Measurements from ENCODE around the gene MALRD1. TPM values are rescaled to one million over a fixed set of nuclear protein-coding genes. Genes with fewer than 3 reads are reported as not detected.

MALRD1 gene
- total RNA-seq, 2 donors from 2014 or later = 0.26 to 1.3 TPM

DNA sequence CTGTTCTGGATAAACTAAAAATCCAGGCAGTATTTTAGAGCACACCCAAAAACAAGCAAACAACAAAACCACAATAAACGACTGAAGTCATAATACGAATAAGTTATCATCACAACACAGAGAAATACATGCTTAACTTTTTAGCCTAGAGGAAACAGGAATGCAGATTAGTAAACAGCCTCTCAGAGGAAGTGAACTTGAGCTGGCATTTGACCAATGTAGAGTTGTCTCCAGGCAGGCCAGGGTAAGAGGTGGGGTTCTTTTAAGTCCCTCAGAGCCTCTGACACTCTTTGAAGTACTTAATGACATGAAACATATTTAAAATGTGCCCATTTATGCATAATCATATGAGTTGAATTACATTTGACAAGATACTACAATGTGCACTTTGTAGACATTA is 724.4 kb downstream of the MALRD1 start:
- no peak overlapping the region for H3K27ac ChIP-seq
- TF ChIP-seq, protein P1, sequence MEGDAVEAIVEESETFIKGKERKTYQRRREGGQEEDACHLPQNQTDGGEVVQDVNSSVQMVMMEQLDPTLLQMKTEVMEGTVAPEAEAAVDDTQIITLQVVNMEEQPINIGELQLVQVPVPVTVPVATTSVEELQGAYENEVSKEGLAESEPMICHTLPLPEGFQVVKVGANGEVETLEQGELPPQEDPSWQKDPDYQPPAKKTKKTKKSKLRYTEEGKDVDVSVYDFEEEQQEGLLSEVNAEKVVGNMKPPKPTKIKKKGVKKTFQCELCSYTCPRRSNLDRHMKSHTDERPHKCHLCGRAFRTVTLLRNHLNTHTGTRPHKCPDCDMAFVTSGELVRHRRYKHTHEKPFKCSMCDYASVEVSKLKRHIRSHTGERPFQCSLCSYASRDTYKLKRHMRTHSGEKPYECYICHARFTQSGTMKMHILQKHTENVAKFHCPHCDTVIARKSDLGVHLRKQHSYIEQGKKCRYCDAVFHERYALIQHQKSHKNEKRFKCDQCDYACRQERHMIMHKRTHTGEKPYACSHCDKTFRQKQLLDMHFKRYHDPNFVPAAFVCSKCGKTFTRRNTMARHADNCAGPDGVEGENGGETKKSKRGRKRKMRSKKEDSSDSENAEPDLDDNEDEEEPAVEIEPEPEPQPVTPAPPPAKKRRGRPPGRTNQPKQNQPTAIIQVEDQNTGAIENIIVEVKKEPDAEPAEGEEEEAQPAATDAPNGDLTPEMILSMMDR (IDR thresholded peaks at IDR 0.05) = no peak
- no peak for TF ChIP-seq POLR2A (IDR thresholded peaks at IDR 0.05)
- no peaks in the 10 kb centered on the region for H3K4me1 ChIP-seq
- intact Hi-C loops (cut with DNase I) = no loop called here
- H3K36me3 ChIP-seq (replicated peaks in 1 of 2; ENCODE audit: insufficient read depth in 1 of 2, low read depth in 2 of 2) = no peaks in the 10 kb centered on the region
- no peak overlapping the region for H3K4me3 ChIP-seq
- H3K9me3 ChIP-seq = no peaks in the 10 kb centered on the region
- ATAC-seq (no peak), DNase-seq (no peak)
- 44 to 64% methylated on average over 2 of the region's 2 CpGs for WGBS, 2 donors
- no peaks in the 10 kb centered on the region for H3K27me3 ChIP-seq

DNA sequence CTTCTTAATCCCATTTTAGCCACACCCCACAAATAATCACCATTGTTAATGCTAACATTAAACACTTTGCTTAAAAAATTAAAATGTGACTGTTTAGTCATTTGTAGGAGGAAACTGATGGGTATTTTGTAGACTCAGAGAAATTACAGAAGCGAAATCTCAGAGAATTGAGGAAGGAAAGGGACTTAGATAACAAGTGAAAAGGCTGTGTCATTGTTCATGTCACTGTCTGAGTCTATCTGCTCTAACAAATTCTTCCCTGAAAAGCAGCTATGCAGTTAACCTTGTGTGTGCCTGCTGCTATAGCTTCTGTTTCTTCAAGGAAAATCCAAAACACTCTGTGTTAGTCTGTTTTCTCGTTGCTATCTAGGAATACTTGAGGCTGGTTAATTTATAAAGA is 726.7 kb downstream of the MALRD1 start:
- TF ChIP-seq, protein P1 (IDR thresholded peaks at IDR 0.05) = no peak
- TF ChIP-seq POLR2A (IDR thresholded peaks at IDR 0.05) = no peak
- no peaks in the 10 kb centered on the region for H3K9me3 ChIP-seq
- DNase-seq (no peak), ATAC-seq (no peak)
- H3K4me1 ChIP-seq = no peaks in the 10 kb centered on the region
- H3K36me3 ChIP-seq (replicated peaks in 1 of 2; ENCODE audit: insufficient read depth in 1 of 2, low read depth in 2 of 2) = no peaks in the 10 kb centered on the region
- 39 to 57% methylated on average over 2 of the region's 2 CpGs for WGBS, 2 donors
- H3K4me3 ChIP-seq = no peak overlapping the region
- H3K27me3 ChIP-seq = no peaks in the 10 kb centered on the region
- H3K27ac ChIP-seq = no peak overlapping the region
- intact Hi-C loops (cut with DNase I) = no loop called here

DNA sequence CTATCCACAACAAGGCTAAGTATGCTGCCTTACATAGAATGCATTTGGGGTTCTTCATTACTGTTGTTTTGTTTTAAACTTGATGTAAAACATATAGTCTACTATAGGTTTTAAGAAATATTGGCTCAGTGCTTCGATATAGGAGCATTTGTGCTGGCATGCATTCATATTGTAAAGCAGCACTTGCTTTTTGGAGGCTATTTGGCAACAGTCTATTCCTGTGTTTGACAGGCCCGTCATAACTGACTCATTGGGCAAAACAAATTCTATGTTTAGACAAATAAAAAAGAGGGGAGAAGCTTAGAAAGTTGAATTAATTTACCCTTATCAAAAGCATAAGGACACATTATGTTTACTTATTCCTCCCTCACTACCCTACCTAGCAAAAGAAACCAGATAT is 729.2 kb downstream of the MALRD1 start:
- DNase-seq (no peak), ATAC-seq (no peak)
- no peaks in the 10 kb centered on the region for H3K27me3 ChIP-seq
- intact Hi-C loops (cut with DNase I) = no loop called here
- H3K27ac ChIP-seq = no peak overlapping the region
- H3K4me3 ChIP-seq = no peak overlapping the region
- 32 to 36% methylated on average over 2 of the region's 2 CpGs for WGBS, 2 donors
- no peaks in the 10 kb centered on the region for H3K36me3 ChIP-seq (replicated peaks in 1 of 2; ENCODE audit: insufficient read depth in 1 of 2, low read depth in 2 of 2)
- TF ChIP-seq, protein P1 (IDR thresholded peaks at IDR 0.05) = no peak
- no peak for TF ChIP-seq POLR2A (IDR thresholded peaks at IDR 0.05)
- no peaks in the 10 kb centered on the region for H3K4me1 ChIP-seq
- H3K9me3 ChIP-seq = no peaks in the 10 kb centered on the region

DNA sequence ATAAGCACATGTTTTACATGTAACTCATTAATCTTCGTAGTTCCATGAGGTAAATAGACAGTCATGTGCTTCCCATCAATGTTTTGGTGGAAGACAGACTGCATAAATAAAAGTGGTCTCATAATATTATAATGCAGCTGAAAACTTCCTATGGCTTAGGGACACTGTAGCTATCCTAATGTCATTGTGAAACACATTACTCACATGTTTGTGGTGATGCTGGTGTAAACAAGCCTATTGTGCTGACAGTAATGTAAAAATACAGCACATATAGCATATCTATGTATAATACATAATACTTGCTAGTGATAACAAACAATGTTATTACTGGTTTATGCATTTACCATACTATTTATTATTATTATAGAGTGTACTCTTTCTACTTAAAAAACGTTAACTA is 730.4 kb downstream of the MALRD1 start:
- no peaks in the 10 kb centered on the region for H3K27me3 ChIP-seq
- TF ChIP-seq, protein P1 (IDR thresholded peaks at IDR 0.05) = no peak
- TF ChIP-seq POLR2A (IDR thresholded peaks at IDR 0.05) = no peak
- no peak overlapping the region for H3K4me3 ChIP-seq
- 38 to 58% methylated on average over 2 of the region's 2 CpGs for WGBS, 2 donors
- H3K9me3 ChIP-seq = no peaks in the 10 kb centered on the region
- no peaks in the 10 kb centered on the region for H3K4me1 ChIP-seq
- DNase-seq (no peak), ATAC-seq (no peak)
- no peaks in the 10 kb centered on the region for H3K36me3 ChIP-seq (replicated peaks in 1 of 2; ENCODE audit: insufficient read depth in 1 of 2, low read depth in 2 of 2)
- intact Hi-C loops (cut with DNase I) = no loop called here
- no peak overlapping the region for H3K27ac ChIP-seq

DNA sequence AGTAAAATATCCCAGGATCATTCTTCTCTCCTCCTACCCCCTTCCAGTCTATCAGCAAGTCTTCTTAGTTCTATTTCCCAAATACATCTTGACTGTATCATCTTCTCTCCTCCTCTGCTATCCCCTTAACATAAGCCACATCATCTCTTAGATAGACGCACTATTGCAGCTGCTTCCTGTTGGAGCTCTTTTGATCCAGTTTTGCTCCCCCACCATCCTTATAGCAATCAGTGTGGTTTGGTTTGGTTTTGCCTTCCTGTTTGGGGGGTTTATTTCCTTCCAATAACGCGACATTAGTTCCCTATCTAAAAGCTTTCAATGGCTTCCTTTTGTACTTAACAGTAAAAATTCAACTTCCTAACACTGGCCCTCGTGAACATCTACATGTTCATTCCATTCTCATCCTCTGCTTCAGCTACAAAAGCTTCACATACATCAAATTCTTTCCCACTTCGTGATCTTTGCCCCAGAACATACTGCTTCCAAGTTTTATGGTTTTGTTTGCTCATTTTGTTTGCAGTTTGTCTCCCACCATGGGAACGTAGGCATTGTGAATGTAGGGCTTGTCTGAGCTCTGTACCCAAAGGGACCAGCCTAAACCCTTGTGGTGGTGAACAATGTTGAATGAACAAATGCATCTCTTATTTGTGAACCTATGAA is 734.0 kb downstream of the MALRD1 start:
- DNase-seq = no peak
- H3K4me1 ChIP-seq = no peaks in the 10 kb centered on the region
- no peak for ATAC-seq
- intact Hi-C loops (cut with DNase I) = no loop called here
- no peak overlapping the region for H3K4me3 ChIP-seq
- H3K36me3 ChIP-seq (replicated peaks in 1 of 2; ENCODE audit: insufficient read depth in 1 of 2, low read depth in 2 of 2) = no peaks in the 10 kb centered on the region
- WGBS, 2 donors = 46 to 61% methylated on average over 6 of the region's 6 CpGs
- H3K27ac ChIP-seq = no peak overlapping the region
- H3K27me3 ChIP-seq = no peaks in the 10 kb centered on the region
- TF ChIP-seq, protein P1 (IDR thresholded peaks at IDR 0.05) = no peak
- TF ChIP-seq POLR2A (IDR thresholded peaks at IDR 0.05) = no peak
- no peaks in the 10 kb centered on the region for H3K9me3 ChIP-seq

Measured in body of pancreas (tissue), 4 donors.